NB4 (cell line): ENCODE measurements around the gene CBFA2T3.

Experiments used
- CTCF ChIP-seq: IDR thresholded peaks from one replicate; pipeline ENCODE4 v1.5.1; 2012; ENCODE audit warnings: low read depth, low read length
- MAX ChIP-seq: IDR thresholded peaks from 2 replicates; pipeline ENCODE4 v1.6.1; 2011; ENCODE audit warnings: low read depth, low read length
- MYC ChIP-seq: IDR thresholded peaks from 2 replicates; pipeline ENCODE4 v1.6.1; 2011; ENCODE audit warnings: low read depth, low read length
- POLR2A ChIP-seq: IDR thresholded peaks from 2 replicates; pipeline ENCODE4 v1.6.1; 2011; ENCODE audit warnings: mild to moderate bottlenecking; ENCODE audit not compliant: insufficient read length; ENCODE audit errors: extremely low read depth

- TF ChIP-seq CTCF (no peak), POLR2A (no peak), MYC (no peak), MAX (no peak)
These were observed 11.6 kb downstream of the CBFA2T3 start for GRCh38 chr16:88965411-88965810.
